Astrocyte (in vitro differentiated cells and primary cell): ENCODE data around the gene LRMDA. TPM values are rescaled to one million over a fixed set of nuclear protein-coding genes. Genes with fewer than 3 reads are reported as not detected.

ENCODE experiments used
- DNase-seq: peaks from one replicate; pipeline ENCODE4 v3.0.0-alpha.2; 2010; ENCODE audit warnings: low read depth
- FAIRE-seq: peaks from 2 replicates; lab custom pipeline; 2011; peaks lifted over from hg19 to GRCh38; lab: Jason Lieb, UNC
- H2AFZ ChIP-seq: 2 replicates; pipeline ENCODE4 v1.6.0; 2012; ENCODE audit warnings: low read depth, low read length, inconsistent platforms
- H3K27ac ChIP-seq: 2 replicates; pipeline ENCODE4 v1.5.1; 2011; ENCODE audit warnings: low read depth, low read length, inconsistent platforms
- H3K27me3 ChIP-seq: 2 replicates; pipeline ENCODE4 v1.6.0; 2011; ENCODE audit warnings: low read length, inconsistent platforms; ENCODE audit not compliant: insufficient read depth
- H3K36me3 ChIP-seq: 2 replicates; pipeline ENCODE4 v1.5.1; 2011; ENCODE audit warnings: low read length, inconsistent platforms; ENCODE audit not compliant: insufficient read depth
- H3K4me1 ChIP-seq: 2 replicates; pipeline ENCODE4 v1.5.1; 2011; ENCODE audit warnings: low read length, inconsistent platforms; ENCODE audit not compliant: insufficient read depth
- H3K4me2 ChIP-seq: 2 replicates; pipeline ENCODE4 v1.6.0; 2012; ENCODE audit warnings: low read length, inconsistent platforms
- H3K4me3 ChIP-seq: 2 replicates; pipeline ENCODE4 v1.5.1; 2011; ENCODE audit warnings: low read depth, mild to moderate bottlenecking, low read length, inconsistent platforms; ENCODE audit not compliant: insufficient read depth
- H3K79me2 ChIP-seq: 2 replicates; pipeline ENCODE4 v1.6.0; 2012; ENCODE audit warnings: mild to moderate bottlenecking, low read length, inconsistent platforms; ENCODE audit not compliant: insufficient read depth
- H3K9ac ChIP-seq: 2 replicates; pipeline ENCODE4 v1.6.0; 2012; ENCODE audit warnings: mild to moderate bottlenecking, low read length, inconsistent platforms
- H3K9me3 ChIP-seq: 2 replicates; pipeline ENCODE4 v1.5.1; 2012; ENCODE audit warnings: low read depth, mild to moderate bottlenecking, low read length, inconsistent platforms; ENCODE audit not compliant: insufficient read depth
- H4K20me1 ChIP-seq: 2 replicates; pipeline ENCODE4 v1.6.0; 2012; ENCODE audit warnings: low read length, inconsistent platforms; ENCODE audit not compliant: insufficient read depth
- H3K27ac Mint-ChIP-seq: one replicate; pipeline ENCODE4 v1.8.0; 2021; ENCODE audit warnings: mild to moderate bottlenecking, mixed read lengths; ENCODE audit not compliant: unreplicated experiment
- H3K27me3 Mint-ChIP-seq: one replicate; pipeline ENCODE4 v1.8.0; 2021; ENCODE audit warnings: low read depth, mixed read lengths; ENCODE audit not compliant: unreplicated experiment
- H3K36me3 Mint-ChIP-seq: one replicate; pipeline ENCODE4 v1.8.0; 2021; ENCODE audit warnings: low read depth, mixed read lengths; ENCODE audit not compliant: unreplicated experiment
- H3K4me1 Mint-ChIP-seq: one replicate; pipeline ENCODE4 v1.8.0; 2021; ENCODE audit warnings: low read depth, mixed read lengths; ENCODE audit not compliant: unreplicated experiment
- H3K4me3 Mint-ChIP-seq: one replicate; pipeline ENCODE4 v1.8.0; 2021; ENCODE audit warnings: mild to moderate bottlenecking, moderate library complexity, mixed read lengths; ENCODE audit not compliant: unreplicated experiment
- H3K9me3 Mint-ChIP-seq: one replicate; pipeline ENCODE4 v1.8.0; 2021; ENCODE audit warnings: mild to moderate bottlenecking, mixed read lengths; ENCODE audit not compliant: unreplicated experiment
- EZH2 ChIP-seq: IDR thresholded peaks from 2 replicates; pipeline ENCODE4 v1.6.1; 2012; ENCODE audit warnings: mild to moderate bottlenecking, low read length, inconsistent platforms; ENCODE audit not compliant: insufficient read depth
- total RNA-seq: library from RNA; stranded (reverse); gene quantifications from 2 replicates; pipeline ENCODE4 v1.2.1, GENCODE V29; 2021
- TF ChIP-seq, protein P1 (sequence below): IDR thresholded peaks from 2 replicates; pipeline ENCODE4 v1.5.1; 2011; ENCODE audit warnings: low read depth, mild to moderate bottlenecking, inconsistent platforms, low read length, moderate library complexity; ENCODE audit not compliant: insufficient read depth

The LRMDA gene
- total RNA-seq, 1 donor from 2014 or later, result 2.7 TPM

DNA sequence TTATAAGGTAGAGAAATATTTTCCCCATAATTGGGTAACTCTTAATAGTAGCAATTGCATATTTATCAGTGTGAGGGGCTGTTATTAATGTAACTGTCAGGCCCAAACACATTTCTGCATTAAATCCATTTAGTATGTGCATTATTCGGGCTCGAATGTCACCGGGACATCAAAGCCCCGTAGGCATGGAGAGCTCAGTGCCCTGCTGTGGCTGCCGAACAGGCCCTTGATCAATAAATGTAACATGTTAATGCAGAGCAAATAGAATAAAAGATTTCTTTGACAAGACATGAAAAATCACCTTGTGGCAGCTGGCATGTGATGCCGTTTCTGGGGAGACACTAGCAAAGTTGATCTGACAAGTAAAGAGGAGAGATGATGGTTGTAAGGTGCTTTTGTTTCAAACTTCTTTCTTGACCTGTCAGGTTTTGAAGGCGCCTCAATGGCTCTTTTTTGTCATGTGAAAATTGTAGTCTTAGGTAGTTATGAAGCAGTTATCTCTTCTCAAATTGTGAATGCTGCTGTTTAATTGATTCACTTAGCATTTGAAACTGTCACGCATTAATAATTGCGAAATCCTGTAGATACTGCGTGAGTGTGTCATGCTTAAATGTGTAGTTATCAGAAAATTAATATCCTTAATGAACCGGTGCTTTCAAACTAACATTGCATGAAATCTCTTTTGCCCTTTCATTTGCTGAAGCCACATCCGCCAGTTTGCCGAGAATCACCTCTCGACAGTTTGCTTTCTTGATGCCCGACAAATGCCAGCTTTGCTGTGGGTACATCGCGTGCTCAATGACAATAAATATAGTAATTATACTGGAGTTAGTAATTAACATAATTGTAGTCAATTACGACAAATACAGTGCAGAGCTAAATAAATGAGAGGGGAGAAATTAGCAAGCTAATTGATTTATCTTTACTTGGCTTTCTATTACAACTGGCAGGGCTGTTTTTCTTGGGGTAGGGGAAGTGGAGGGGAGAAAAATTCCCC is 19.5 kb downstream of the LRMDA start:
- Mint-ChIP-seq H3K27ac (no peak overlapping the region), H3K27me3 (peaks cover 51% of the 10 kb centered on the region), H3K4me1 (peaks cover 3% of the 10 kb centered on the region), H3K4me3 (no peak overlapping the region), H3K9me3 (peaks cover 3% of the 10 kb centered on the region), H3K36me3 (peaks cover 4% of the 10 kb centered on the region)
- no peak for DNase-seq
- Histone ChIP-seq H3K36me3 (no peaks in the 10 kb centered on the region), H4K20me1 (no peaks in the 10 kb centered on the region), H3K9ac (no peak overlapping the region), H2AFZ (no peak overlapping the region), H3K9me3 (peaks cover 2% of the 10 kb centered on the region), H3K27ac (no peak overlapping the region), H3K4me2 (no peak overlapping the region), H3K4me3 (no peak overlapping the region), H3K27me3 (peaks cover 36% of the 10 kb centered on the region), H3K79me2 (no peaks in the 10 kb centered on the region), H3K4me1 (no peaks in the 10 kb centered on the region)
- no peak for FAIRE-seq
- TF ChIP-seq, protein P1, sequence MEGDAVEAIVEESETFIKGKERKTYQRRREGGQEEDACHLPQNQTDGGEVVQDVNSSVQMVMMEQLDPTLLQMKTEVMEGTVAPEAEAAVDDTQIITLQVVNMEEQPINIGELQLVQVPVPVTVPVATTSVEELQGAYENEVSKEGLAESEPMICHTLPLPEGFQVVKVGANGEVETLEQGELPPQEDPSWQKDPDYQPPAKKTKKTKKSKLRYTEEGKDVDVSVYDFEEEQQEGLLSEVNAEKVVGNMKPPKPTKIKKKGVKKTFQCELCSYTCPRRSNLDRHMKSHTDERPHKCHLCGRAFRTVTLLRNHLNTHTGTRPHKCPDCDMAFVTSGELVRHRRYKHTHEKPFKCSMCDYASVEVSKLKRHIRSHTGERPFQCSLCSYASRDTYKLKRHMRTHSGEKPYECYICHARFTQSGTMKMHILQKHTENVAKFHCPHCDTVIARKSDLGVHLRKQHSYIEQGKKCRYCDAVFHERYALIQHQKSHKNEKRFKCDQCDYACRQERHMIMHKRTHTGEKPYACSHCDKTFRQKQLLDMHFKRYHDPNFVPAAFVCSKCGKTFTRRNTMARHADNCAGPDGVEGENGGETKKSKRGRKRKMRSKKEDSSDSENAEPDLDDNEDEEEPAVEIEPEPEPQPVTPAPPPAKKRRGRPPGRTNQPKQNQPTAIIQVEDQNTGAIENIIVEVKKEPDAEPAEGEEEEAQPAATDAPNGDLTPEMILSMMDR, result no peak
- no peak for TF ChIP-seq EZH2

DNA sequence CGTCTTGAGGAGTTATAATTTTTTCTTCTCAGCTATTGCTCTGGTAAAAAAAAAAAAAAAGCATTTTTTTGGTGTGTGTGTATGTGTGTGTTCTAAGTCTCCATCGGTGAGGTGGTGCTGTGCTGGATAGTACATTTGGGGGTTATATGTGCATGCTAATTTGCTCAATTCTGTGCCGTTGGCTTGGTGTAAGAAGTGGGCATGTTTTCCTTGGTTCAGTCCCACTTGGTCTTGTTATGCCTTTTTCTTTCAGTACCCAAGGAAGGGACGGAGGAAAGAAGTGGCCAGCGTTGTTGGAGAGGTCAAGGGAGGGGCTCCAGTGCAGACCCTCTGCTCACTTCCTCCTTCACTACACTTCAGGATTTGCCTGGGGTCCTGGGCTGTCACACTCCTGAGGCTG is 20.4 kb downstream of the LRMDA start:
- FAIRE-seq (no peak), DNase-seq (no peak)
- H3K27me3 Mint-ChIP-seq, result peaks cover 53% of the 10 kb centered on the region

More for the DNA sequence above, 20.4 kb downstream of the LRMDA start:
- Histone ChIP-seq H3K27me3 (peaks cover 36% of the 10 kb centered on the region), H3K9ac (no peak overlapping the region), H2AFZ (no peak overlapping the region), H3K79me2 (no peaks in the 10 kb centered on the region), H3K4me1 (no peaks in the 10 kb centered on the region), H4K20me1 (no peaks in the 10 kb centered on the region), H3K27ac (no peak overlapping the region), H3K4me2 (peak overlapping the region; percentile 47), H3K36me3 (no peaks in the 10 kb centered on the region), H3K4me3 (no peak overlapping the region), H3K9me3 (no peaks in the 10 kb centered on the region)
- no peak for TF ChIP-seq EZH2
- TF ChIP-seq, protein P1, result no peak
- Mint-ChIP-seq H3K27ac (no peak overlapping the region), H3K36me3 (peaks cover 4% of the 10 kb centered on the region), H3K9me3 (peaks cover under 1% of the 10 kb centered on the region), H3K4me3 (no peak overlapping the region), H3K4me1 (peaks cover 3% of the 10 kb centered on the region)
